HepG2 (cell line): Measurements from ENCODE around the gene GLRB. TPM values are rescaled to one million over a fixed set of nuclear protein-coding genes. Genes with fewer than 3 reads are reported as not detected.
A peak's percentile ranks its signal among the peaks of the same experiment; 100 is the strongest.

ENCODE experiments used
- BHLHE40 ChIP-seq: IDR thresholded peaks from 2 replicates; pipeline ENCODE4 v1.6.1; 2011; ENCODE audit warnings: low read length, improper control_type of control experiment
- FOXP1 ChIP-seq, 2 experiments: fragments of 450-650 bp in 1 of 2; IDR thresholded peaks; 2 replicates each; pipeline ENCODE4 v1.6.1; 2017 to 2018; ENCODE audit warnings: antibody characterized with exemption in 1 of 2
- GPN1 ChIP-seq: sonication (generic); formaldehyde crosslinking; IDR thresholded peaks from 2 replicates; pipeline ENCODE4 v1.5.1; 2020; ENCODE audit warnings: missing genetic modification reagents, borderline replicate concordance
- IRF9 ChIP-seq: sonication (generic); formaldehyde crosslinking; IDR thresholded peaks from 2 replicates; pipeline ENCODE4 v1.8.0; 2022; ENCODE audit warnings: missing genetic modification reagents, mild to moderate bottlenecking, borderline replicate concordance
- MAF1 ChIP-seq: sonication (generic); formaldehyde crosslinking; IDR thresholded peaks from 2 replicates; pipeline ENCODE4 v1.5.0; 2020; ENCODE audit warnings: missing genetic modification reagents, borderline replicate concordance
- SNAPC2 ChIP-seq: sonication (generic); formaldehyde crosslinking; IDR thresholded peaks from 2 replicates; pipeline ENCODE4 v1.8.1; 2022; ENCODE audit warnings: mild to moderate bottlenecking, missing genetic modification reagents
- THYN1 ChIP-seq: sonication (generic); formaldehyde crosslinking; IDR thresholded peaks from 2 replicates; pipeline ENCODE4 v1.8.1; 2023; ENCODE audit warnings: low read depth, mild to moderate bottlenecking, moderate library complexity, missing genetic modification reagents, borderline replicate concordance
- ZBTB26 ChIP-seq: IDR thresholded peaks from 2 replicates; pipeline ENCODE4 v1.6.1; 2016; ENCODE audit warnings: missing compliant biosample characterization, missing genetic modification reagents, borderline replicate concordance
- ZXDC ChIP-seq: sonication (generic); formaldehyde crosslinking; IDR thresholded peaks from 2 replicates; pipeline ENCODE4 v1.5.0; 2020; ENCODE audit warnings: mild to moderate bottlenecking, missing genetic modification reagents
- polyA plus RNA-seq, 8 experiments: library from polyadenylated mRNA; depleted of rRNA in 3 of 8; stranded (reverse) in 7 of 8; unstranded in 1 of 8; fragments of >200 nt; fragmentation: Illumina TruSeq in 4 of 8; extraction: Trizol in 4 of 8; gene quantifications; 2 replicates each; pipeline versions ENCODE4 v1.2.1 to v1.2.3, GENCODE V29; 2011 to 2016; ENCODE audit warnings: low read depth in 4 of 8, missing spikeins in 1 of 8, mixed read lengths in 1 of 8; ENCODE audit not compliant: insufficient read depth in 1 of 8
- total RNA-seq, 5 experiments: library from RNA; depleted of rRNA; stranded (reverse); fragments of >200 nt; fragmentation: Illumina TruSeq; extraction: Trizol; gene quantifications; 2 replicates each; pipeline ENCODE4 v1.2.3, GENCODE V29; 2016; ENCODE audit warnings: low read depth in 1 of 5
- TF ChIP-seq, protein P1 (sequence below): sonication (generic); formaldehyde crosslinking; IDR thresholded peaks from 2 replicates; pipeline ENCODE4 v1.5.0; 2020; ENCODE audit warnings: mild to moderate bottlenecking, missing genetic modification reagents, borderline replicate concordance
- TF ChIP-seq, protein P2 (sequence below): sonication (generic); formaldehyde crosslinking; IDR thresholded peaks from 2 replicates; pipeline ENCODE4 v1.4.0; 2020; ENCODE audit warnings: missing genetic modification reagents, borderline replicate concordance

Gene GLRB
- total and polyA plus RNA-seq, 2 of the 13 experiments (the other 11 are each of a cell fraction or from before 2014, with no cell fraction given): 0.17 to 0.24 TPM

GRCh38 chr4:157220371-157220881 is 144.5 kb downstream of the GLRB start, which contains the start of gene GRIA2 (continued):
- TF ChIP-seq THYN1 (CRISPR knock-in tag): no peak
- TF ChIP-seq IRF9 (CRISPR knock-in tag): 0 out of 2 replicates have a peak, but pooled peaks have one; percentile 49
- no peak for TF ChIP-seq ZXDC (CRISPR knock-in tag)
- TF ChIP-seq, protein P1, sequence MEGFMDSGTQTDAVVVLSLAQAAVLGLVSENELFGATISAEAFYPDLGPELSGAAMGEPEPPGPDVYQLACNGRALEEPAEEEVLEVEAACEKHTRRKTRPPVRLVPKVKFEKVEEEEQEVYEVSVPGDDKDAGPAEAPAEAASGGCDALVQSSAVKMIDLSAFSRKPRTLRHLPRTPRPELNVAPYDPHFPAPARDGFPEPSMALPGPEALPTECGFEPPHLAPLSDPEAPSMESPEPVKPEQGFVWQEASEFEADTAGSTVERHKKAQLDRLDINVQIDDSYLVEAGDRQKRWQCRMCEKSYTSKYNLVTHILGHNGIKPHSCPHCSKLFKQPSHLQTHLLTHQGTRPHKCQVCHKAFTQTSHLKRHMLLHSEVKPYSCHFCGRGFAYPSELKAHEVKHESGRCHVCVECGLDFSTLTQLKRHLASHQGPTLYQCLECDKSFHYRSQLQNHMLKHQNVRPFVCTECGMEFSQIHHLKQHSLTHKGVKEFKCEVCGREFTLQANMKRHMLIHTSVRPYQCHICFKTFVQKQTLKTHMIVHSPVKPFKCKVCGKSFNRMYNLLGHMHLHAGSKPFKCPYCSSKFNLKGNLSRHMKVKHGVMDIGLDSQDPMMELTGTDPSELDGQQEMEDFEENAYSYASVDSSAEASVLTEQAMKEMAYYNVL (CRISPR knock-in tag): no peak
- TF ChIP-seq, protein P2, sequence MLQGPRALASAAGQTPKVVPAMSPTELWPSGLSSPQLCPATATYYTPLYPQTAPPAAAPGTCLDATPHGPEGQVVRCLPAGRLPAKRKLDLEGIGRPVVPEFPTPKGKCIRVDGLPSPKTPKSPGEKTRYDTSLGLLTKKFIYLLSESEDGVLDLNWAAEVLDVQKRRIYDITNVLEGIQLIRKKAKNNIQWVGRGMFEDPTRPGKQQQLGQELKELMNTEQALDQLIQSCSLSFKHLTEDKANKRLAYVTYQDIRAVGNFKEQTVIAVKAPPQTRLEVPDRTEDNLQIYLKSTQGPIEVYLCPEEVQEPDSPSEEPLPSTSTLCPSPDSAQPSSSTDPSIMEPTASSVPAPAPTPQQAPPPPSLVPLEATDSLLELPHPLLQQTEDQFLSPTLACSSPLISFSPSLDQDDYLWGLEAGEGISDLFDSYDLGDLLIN: no peak
- TF ChIP-seq BHLHE40: no peak
- TF ChIP-seq SNAPC2 (CRISPR knock-in tag): 0 out of 2 replicates have a peak, but pooled peaks have one; percentile 38
- TF ChIP-seq ZBTB26: peak; percentile 68; the same call in 1 of the 2 replicates
- peak; percentile 69; the same call in 1 of the 2 replicates for TF ChIP-seq MAF1 (CRISPR knock-in tag)
- no peak; the same call in 1 of the 2 replicates for TF ChIP-seq GPN1 (CRISPR knock-in tag)
- TF ChIP-seq FOXP1 (IDR thresholded peaks at IDR 0.05): no peak
- TF ChIP-seq FOXP1 (CRISPR knock-in tag; IDR thresholded peaks at IDR 0.05): no peak
